Body of pancreas (tissue), 4 donors: ENCODE measurements around the gene BOD1L1.

Experiments
- POLR2A ChIP-seq, 3 donors: fragments of 450-650 bp; IDR thresholded peaks; one replicate each; pipeline ENCODE4 v1.6.1; 2016; ENCODE audit warnings: antibody characterized with exemption in 3 of 3, mild to moderate bottlenecking in 2 of 3
- TF ChIP-seq, protein P1 (sequence below), 7 experiments: fragments of 450-650 bp in 4 of 7; fragments of 200-600 bp in 3 of 7; sonication (generic) in 3 of 7; IDR thresholded peaks; one replicate each; pipeline ENCODE4 v1.5.1; 2016 to 2019; ENCODE audit warnings: antibody characterized with exemption in 7 of 7

DNA sequence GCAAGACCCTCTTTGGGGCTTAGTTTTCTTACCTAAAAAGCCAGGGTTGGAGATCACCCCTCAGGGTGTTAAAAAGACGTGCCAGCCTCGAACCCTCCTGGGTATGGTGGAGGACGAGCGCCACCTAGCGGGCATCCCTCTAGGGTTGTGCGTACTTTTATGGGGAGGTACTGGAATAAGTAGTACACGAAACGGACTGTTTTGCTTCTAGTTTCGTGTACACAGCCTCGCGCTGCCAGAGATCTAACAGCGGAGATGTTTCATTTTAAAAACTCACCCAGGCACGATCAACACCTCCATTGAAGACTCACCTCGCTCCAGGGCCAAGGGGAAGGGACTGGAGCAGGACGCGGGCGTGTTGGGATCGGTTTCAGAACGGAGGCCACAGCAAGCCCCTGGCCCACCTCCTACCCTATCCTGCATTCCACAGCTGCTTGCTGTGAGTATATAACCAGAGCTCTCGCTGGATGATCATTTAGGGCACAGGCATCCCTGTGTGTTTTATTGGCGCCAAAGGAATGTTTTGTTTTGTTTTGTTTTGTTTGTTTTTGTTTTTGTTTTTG lies 78.5 kb downstream of the BOD1L1 start:
- TF ChIP-seq, protein P1, sequence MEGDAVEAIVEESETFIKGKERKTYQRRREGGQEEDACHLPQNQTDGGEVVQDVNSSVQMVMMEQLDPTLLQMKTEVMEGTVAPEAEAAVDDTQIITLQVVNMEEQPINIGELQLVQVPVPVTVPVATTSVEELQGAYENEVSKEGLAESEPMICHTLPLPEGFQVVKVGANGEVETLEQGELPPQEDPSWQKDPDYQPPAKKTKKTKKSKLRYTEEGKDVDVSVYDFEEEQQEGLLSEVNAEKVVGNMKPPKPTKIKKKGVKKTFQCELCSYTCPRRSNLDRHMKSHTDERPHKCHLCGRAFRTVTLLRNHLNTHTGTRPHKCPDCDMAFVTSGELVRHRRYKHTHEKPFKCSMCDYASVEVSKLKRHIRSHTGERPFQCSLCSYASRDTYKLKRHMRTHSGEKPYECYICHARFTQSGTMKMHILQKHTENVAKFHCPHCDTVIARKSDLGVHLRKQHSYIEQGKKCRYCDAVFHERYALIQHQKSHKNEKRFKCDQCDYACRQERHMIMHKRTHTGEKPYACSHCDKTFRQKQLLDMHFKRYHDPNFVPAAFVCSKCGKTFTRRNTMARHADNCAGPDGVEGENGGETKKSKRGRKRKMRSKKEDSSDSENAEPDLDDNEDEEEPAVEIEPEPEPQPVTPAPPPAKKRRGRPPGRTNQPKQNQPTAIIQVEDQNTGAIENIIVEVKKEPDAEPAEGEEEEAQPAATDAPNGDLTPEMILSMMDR (IDR thresholded peaks at IDR 0.05), result peak; percentile 59 to 83 (median 77)
- TF ChIP-seq POLR2A (IDR thresholded peaks at IDR 0.05), result no peak
